Neural progenitor cell (in vitro differentiated cells): Measurements from ENCODE around the gene PTHLH. TPM values are rescaled to one million over a fixed set of nuclear protein-coding genes. Genes with fewer than 3 reads are reported as not detected.

Experiments
- DNase-seq: peaks from one replicate; pipeline ENCODE4 v3.0.0-alpha.2; 2016; ENCODE audit warnings: low spot score
- H2AFZ ChIP-seq: fragments of 200-600 bp; sonication (generic); replicated peaks from 2 replicates; pipeline ENCODE4 v1.6.1; 2016; ENCODE audit warnings: antibody characterized with exemption
- H3F3A ChIP-seq: fragments of 200-600 bp; sonication (generic); 2 replicates; pipeline ENCODE4 v1.6.1; 2016; ENCODE audit warnings: antibody characterized with exemption, low read depth
- H3K27ac ChIP-seq: fragments of 200-600 bp; sonication (generic); 2 replicates; pipeline ENCODE4 v1.5.1; 2016; ENCODE audit warnings: mild to moderate bottlenecking
- H3K27me3 ChIP-seq: fragments of 200-600 bp; sonication (generic); 2 replicates; pipeline ENCODE4 v1.6.1; 2016; ENCODE audit warnings: mild to moderate bottlenecking, moderate library complexity
- H3K36me3 ChIP-seq: fragments of 200-600 bp; sonication (generic); 2 replicates; pipeline ENCODE4 v1.5.1; 2016
- H3K4me1 ChIP-seq: fragments of 200-600 bp; sonication (generic); 2 replicates; pipeline ENCODE4 v1.6.1; 2016; ENCODE audit warnings: mixed run types
- H3K4me2 ChIP-seq: fragments of 200-600 bp; sonication (generic); 2 replicates; pipeline ENCODE4 v1.6.1; 2016
- H3K4me3 ChIP-seq: fragments of 200-600 bp; sonication (generic); 2 replicates; pipeline ENCODE4 v1.5.1; 2016
- H3K79me2 ChIP-seq: fragments of 200-600 bp; sonication (generic); 2 replicates; pipeline ENCODE4 v1.6.1; 2016; ENCODE audit warnings: low read depth
- H3K9ac ChIP-seq: fragments of 200-600 bp; sonication (generic); 2 replicates; pipeline ENCODE4 v1.6.1; 2016
- H3K9me3 ChIP-seq: fragments of 200-600 bp; sonication (generic); 2 replicates; pipeline ENCODE4 v1.5.1; 2016; ENCODE audit warnings: low read depth
- H4K20me1 ChIP-seq: fragments of 200-600 bp; sonication (generic); 2 replicates; pipeline ENCODE4 v1.6.1; 2016; ENCODE audit warnings: low read depth
- H3K27ac Mint-ChIP-seq: 3 replicates; pipeline ENCODE4 v1.8.0; 2021; ENCODE audit warnings: mixed read lengths
- H3K27me3 Mint-ChIP-seq: 2 replicates; pipeline ENCODE4 v1.8.0; 2022; ENCODE audit warnings: low read depth, mild to moderate bottlenecking, inconsistent platforms, moderate library complexity, mixed read lengths; ENCODE audit not compliant: insufficient read depth
- H3K36me3 Mint-ChIP-seq: 3 replicates; pipeline ENCODE4 v1.8.0; 2021; ENCODE audit warnings: mixed read lengths
- H3K4me1 Mint-ChIP-seq: 3 replicates; pipeline ENCODE4 v1.8.0; 2021; ENCODE audit warnings: mixed read lengths
- H3K4me3 Mint-ChIP-seq: 3 replicates; pipeline ENCODE4 v1.8.0; 2021; ENCODE audit warnings: mild to moderate bottlenecking, moderate library complexity, mixed read lengths
- H3K9me3 Mint-ChIP-seq: 3 replicates; pipeline ENCODE4 v1.8.0; 2020; ENCODE audit warnings: mixed read lengths
- EZH2 ChIP-seq: fragments of 200-600 bp; sonication (generic); IDR thresholded peaks from 2 replicates; pipeline ENCODE4 v1.6.1; 2017; ENCODE audit warnings: antibody characterized with exemption, mild to moderate bottlenecking, moderate library complexity
- EZH2phosphoT487 ChIP-seq: fragments of 200-600 bp; sonication (generic); IDR thresholded peaks from 2 replicates; pipeline ENCODE4 v1.6.1; 2017; ENCODE audit warnings: antibody characterized with exemption
- total RNA-seq: library from RNA; depleted of rRNA; stranded (reverse); fragments of >200 nt; gene quantifications from 2 replicates; pipeline ENCODE4 v1.2.3, GENCODE V29; 2015; ENCODE audit warnings: low replicate concordance
- TF ChIP-seq, protein P1 (sequence below): fragments of 200-600 bp; sonication (generic); IDR thresholded peaks from 2 replicates; pipeline ENCODE4 v1.5.1; 2017; ENCODE audit warnings: antibody characterized with exemption, mild to moderate bottlenecking

The PTHLH gene
- total RNA-seq, 1 donor from 2014 or later, result not detected

DNA sequence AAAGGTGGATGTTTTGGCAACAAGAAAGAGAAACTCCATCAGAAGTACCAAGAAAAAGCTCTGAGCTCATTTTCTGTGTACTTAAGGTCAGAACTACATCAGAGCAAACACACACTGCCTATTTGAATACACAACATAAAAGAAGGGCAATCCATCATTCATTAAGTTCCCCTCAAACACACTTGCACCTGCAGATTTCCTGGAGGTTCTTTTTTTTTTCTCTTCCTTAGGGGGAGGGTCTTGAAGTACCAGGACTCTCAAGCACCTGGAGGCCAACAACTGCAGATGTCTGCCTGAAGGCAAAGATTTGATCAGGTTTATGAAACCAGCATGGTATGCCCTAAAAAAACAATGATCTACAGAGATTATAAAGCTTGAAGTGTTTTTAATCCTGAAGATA lies 26.1 kb upstream of the PTHLH start:
- TF ChIP-seq, protein P1, sequence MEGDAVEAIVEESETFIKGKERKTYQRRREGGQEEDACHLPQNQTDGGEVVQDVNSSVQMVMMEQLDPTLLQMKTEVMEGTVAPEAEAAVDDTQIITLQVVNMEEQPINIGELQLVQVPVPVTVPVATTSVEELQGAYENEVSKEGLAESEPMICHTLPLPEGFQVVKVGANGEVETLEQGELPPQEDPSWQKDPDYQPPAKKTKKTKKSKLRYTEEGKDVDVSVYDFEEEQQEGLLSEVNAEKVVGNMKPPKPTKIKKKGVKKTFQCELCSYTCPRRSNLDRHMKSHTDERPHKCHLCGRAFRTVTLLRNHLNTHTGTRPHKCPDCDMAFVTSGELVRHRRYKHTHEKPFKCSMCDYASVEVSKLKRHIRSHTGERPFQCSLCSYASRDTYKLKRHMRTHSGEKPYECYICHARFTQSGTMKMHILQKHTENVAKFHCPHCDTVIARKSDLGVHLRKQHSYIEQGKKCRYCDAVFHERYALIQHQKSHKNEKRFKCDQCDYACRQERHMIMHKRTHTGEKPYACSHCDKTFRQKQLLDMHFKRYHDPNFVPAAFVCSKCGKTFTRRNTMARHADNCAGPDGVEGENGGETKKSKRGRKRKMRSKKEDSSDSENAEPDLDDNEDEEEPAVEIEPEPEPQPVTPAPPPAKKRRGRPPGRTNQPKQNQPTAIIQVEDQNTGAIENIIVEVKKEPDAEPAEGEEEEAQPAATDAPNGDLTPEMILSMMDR, result no peak
- TF ChIP-seq EZH2 (no peak), EZH2phosphoT487 (no peak)
- no peaks in the 10 kb centered on the region for H3K27me3 ChIP-seq
- H3K4me1 Mint-ChIP-seq, result no peaks in the 10 kb centered on the region

GRCh38 chr12:27998170-27998569 lies 25.6 kb upstream of the PTHLH start:
- H3K4me2 ChIP-seq, result no peak overlapping the region
- H3K27me3 ChIP-seq, result no peaks in the 10 kb centered on the region
- no peaks in the 10 kb centered on the region for H3K4me1 ChIP-seq
- no peak overlapping the region for H3K27ac Mint-ChIP-seq
- no peak for DNase-seq
- no peaks in the 10 kb centered on the region for H4K20me1 ChIP-seq
- no peak overlapping the region for H2AFZ ChIP-seq
- H3K27ac ChIP-seq, result no peak overlapping the region
- H3K27me3 Mint-ChIP-seq, result peaks cover 2% of the 10 kb centered on the region
- no peak overlapping the region for H3K9ac ChIP-seq
- TF ChIP-seq, protein P1, result no peak
- TF ChIP-seq EZH2phosphoT487 (no peak), EZH2 (no peak)
- H3F3A ChIP-seq, result no peaks in the 10 kb centered on the region
- no peaks in the 10 kb centered on the region for H3K4me1 Mint-ChIP-seq
- H3K36me3 Mint-ChIP-seq, result no peaks in the 10 kb centered on the region
- H3K36me3 ChIP-seq, result no peaks in the 10 kb centered on the region
- no peaks in the 10 kb centered on the region for H3K9me3 ChIP-seq
- H3K4me3 ChIP-seq, result no peak overlapping the region
- H3K9me3 Mint-ChIP-seq, result no peaks in the 10 kb centered on the region
- H3K79me2 ChIP-seq, result no peaks in the 10 kb centered on the region
- no peak overlapping the region for H3K4me3 Mint-ChIP-seq

More for the DNA sequence above, 26.1 kb upstream of the PTHLH start:
- Mint-ChIP-seq H3K9me3 (no peaks in the 10 kb centered on the region), H3K27me3 (peaks cover 2% of the 10 kb centered on the region), H3K36me3 (no peaks in the 10 kb centered on the region), H3K27ac (no peak overlapping the region), H3K4me3 (no peak overlapping the region)
- DNase-seq, result no peak
- Histone ChIP-seq H2AFZ (no peak overlapping the region), H3K27ac (no peak overlapping the region), H3K9me3 (no peaks in the 10 kb centered on the region), H3K79me2 (no peaks in the 10 kb centered on the region), H3K4me2 (no peak overlapping the region), H3K4me3 (no peak overlapping the region), H3K36me3 (no peaks in the 10 kb centered on the region), H4K20me1 (no peaks in the 10 kb centered on the region), H3K9ac (no peak overlapping the region), H3F3A (no peaks in the 10 kb centered on the region), H3K4me1 (no peaks in the 10 kb centered on the region)

GRCh38 chr12:27996761-27997160 lies 24.2 kb upstream of the PTHLH start:
- Mint-ChIP-seq H3K4me1 (no peaks in the 10 kb centered on the region), H3K27ac (no peak overlapping the region), H3K9me3 (no peaks in the 10 kb centered on the region), H3K4me3 (no peak overlapping the region), H3K36me3 (no peaks in the 10 kb centered on the region), H3K27me3 (peaks cover 2% of the 10 kb centered on the region)
- Histone ChIP-seq H3K36me3 (no peaks in the 10 kb centered on the region), H3K27me3 (no peaks in the 10 kb centered on the region), H3K9me3 (no peaks in the 10 kb centered on the region), H3K4me2 (no peak overlapping the region), H3K27ac (no peak overlapping the region), H4K20me1 (no peaks in the 10 kb centered on the region), H2AFZ (no peak overlapping the region), H3F3A (no peaks in the 10 kb centered on the region), H3K4me3 (no peak overlapping the region), H3K4me1 (no peaks in the 10 kb centered on the region), H3K9ac (no peak overlapping the region), H3K79me2 (no peaks in the 10 kb centered on the region)
- DNase-seq, result no peak
- TF ChIP-seq EZH2 (no peak), EZH2phosphoT487 (no peak)
- TF ChIP-seq, protein P1, result no peak
